ENCODE results near the gene CYFIP2. TPM values are rescaled to one million over a fixed set of nuclear protein-coding genes. Genes with fewer than 3 reads are reported as not detected.

The CYFIP2 gene
- total and polyA plus RNA-seq, 2 of the 13 experiments (the other 11 are each of a cell fraction or from before 2014, with no cell fraction given): 22.6 to 30.3 TPM

DNA sequence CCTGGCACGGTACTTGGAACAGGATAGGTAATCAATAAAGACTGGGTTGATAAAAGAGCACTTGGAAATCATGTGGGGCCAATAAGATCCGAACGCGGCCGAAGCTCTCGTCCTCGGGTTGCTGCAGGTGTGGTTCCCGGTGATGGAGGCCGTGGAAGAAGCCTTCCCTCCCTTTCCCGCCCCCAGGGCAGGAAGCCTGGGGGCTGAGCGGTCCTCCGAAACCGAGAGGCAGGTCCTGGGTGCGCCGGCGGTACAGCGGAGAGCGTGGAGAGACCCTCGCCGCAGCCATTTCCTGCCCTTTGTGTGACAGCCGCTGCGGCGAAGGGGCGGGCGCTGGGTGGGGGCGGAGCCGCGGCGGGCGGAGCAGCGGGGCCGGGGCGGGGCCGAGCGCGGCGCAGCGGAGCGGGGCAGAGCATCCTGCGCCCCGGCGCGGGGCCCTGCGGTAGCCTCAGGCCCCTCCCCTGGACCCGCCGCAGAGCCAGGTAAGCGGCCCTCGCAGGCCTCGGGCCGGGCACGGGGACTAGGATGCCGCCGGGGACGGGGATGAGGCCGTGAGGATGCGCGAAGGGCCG lies at the start of gene CYFIP2 (continued):
- 0 out of 2 replicates have a peak, but pooled peaks have one; percentile 40 for TF ChIP-seq SMAD1 (CRISPR knock-in tag; IDR thresholded peaks at IDR 0.05; ENCODE audit: borderline replicate concordance, low read depth)
- no peak for TF ChIP-seq ATM (IDR thresholded peaks at IDR 0.05; ENCODE audit: borderline replicate concordance)
- no peak for TF ChIP-seq ZNF260 (CRISPR knock-in tag; IDR thresholded peaks at IDR 0.05; ENCODE audit: borderline replicate concordance, low read depth)
- TF ChIP-seq ZSCAN31 (CRISPR knock-in tag; IDR thresholded peaks at IDR 0.05; ENCODE audit: low read depth): peak; percentile 62; the same call in 1 of the 2 replicates
- no peak for TF ChIP-seq ZFX (CRISPR knock-in tag; IDR thresholded peaks at IDR 0.05; ENCODE audit: low read depth)
- peak in 1 of 2 experiments; percentile 73; a peak in 2 of 4 replicates for TF ChIP-seq POLR2A (IDR thresholded peaks at IDR 0.05; ENCODE audit: insufficient read depth in 1 of 2, low read depth in 2 of 2, low read length in 2 of 2)
- TF ChIP-seq PHF20 (CRISPR knock-in tag; IDR thresholded peaks at IDR 0.05): no peak
- peak; percentile 15; the same call in 1 of the 2 replicates for TF ChIP-seq SAP130 (CRISPR knock-in tag; IDR thresholded peaks at IDR 0.05; ENCODE audit: low read depth)
- no peak for TF ChIP-seq KDM1A (CRISPR knock-in tag; IDR thresholded peaks at IDR 0.05)
- TF ChIP-seq ATF7 (IDR thresholded peaks at IDR 0.05): no peak
- TF ChIP-seq ATF7 (CRISPR knock-in tag; IDR thresholded peaks at IDR 0.05): no peak
- TF ChIP-seq CBFB (CRISPR knock-in tag; IDR thresholded peaks at IDR 0.05): no peak
- TF ChIP-seq, protein P1, sequence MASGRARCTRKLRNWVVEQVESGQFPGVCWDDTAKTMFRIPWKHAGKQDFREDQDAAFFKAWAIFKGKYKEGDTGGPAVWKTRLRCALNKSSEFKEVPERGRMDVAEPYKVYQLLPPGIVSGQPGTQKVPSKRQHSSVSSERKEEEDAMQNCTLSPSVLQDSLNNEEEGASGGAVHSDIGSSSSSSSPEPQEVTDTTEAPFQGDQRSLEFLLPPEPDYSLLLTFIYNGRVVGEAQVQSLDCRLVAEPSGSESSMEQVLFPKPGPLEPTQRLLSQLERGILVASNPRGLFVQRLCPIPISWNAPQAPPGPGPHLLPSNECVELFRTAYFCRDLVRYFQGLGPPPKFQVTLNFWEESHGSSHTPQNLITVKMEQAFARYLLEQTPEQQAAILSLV (CRISPR knock-in tag; IDR thresholded peaks at IDR 0.05; ENCODE audit: borderline replicate concordance): 0 out of 2 replicates have a peak, but pooled peaks have one; percentile 9
- TF ChIP-seq ZNF644 (CRISPR knock-in tag; IDR thresholded peaks at IDR 0.05; ENCODE audit: low read depth): no peak
- TF ChIP-seq MBNL3 (CRISPR knock-in tag; conservative IDR thresholded peaks at IDR 0.05): no peak
- TF ChIP-seq ZNF256 (CRISPR knock-in tag; conservative IDR thresholded peaks at IDR 0.05): no peak
- 0 out of 2 replicates have a peak, but pooled peaks have one; percentile 32 for TF ChIP-seq GABPB1 (CRISPR knock-in tag; IDR thresholded peaks at IDR 0.05)
- TF ChIP-seq YY1 (IDR thresholded peaks at IDR 0.05; ENCODE audit: insufficient read depth, insufficient replicate concordance, low read depth, low read length): peak; percentile 77
- TF ChIP-seq ZNF790 (CRISPR knock-in tag; IDR thresholded peaks at IDR 0.05; ENCODE audit: borderline replicate concordance): 0 out of 2 replicates have a peak, but pooled peaks have one; percentile 14
- 0 out of 2 replicates have a peak, but pooled peaks have one; percentile 47 for TF ChIP-seq MEIS2 (CRISPR knock-in tag; IDR thresholded peaks at IDR 0.05)
- 0 out of 2 replicates have a peak, but pooled peaks have one; percentile 7 for TF ChIP-seq SALL2 (CRISPR knock-in tag; IDR thresholded peaks at IDR 0.05)
- no peak for TF ChIP-seq HCFC1 (IDR thresholded peaks at IDR 0.05; ENCODE audit: low read depth, low read length)
- no peak for TF ChIP-seq TRIM24 (CRISPR knock-in tag; IDR thresholded peaks at IDR 0.05)
- no peak for TF ChIP-seq ZNF451 (CRISPR knock-in tag; IDR thresholded peaks at IDR 0.05)
- TF ChIP-seq KDM2A (CRISPR knock-in tag; IDR thresholded peaks at IDR 0.05; ENCODE audit: borderline replicate concordance, low read depth): 0 out of 2 replicates have a peak, but pooled peaks have one; percentile 14
- TF ChIP-seq SMAD9 (CRISPR knock-in tag; IDR thresholded peaks at IDR 0.05): no peak
- no peak for TF ChIP-seq KMT2A (CRISPR knock-in tag; IDR thresholded peaks at IDR 0.05)
- TF ChIP-seq ZBTB21 (CRISPR knock-in tag; IDR thresholded peaks at IDR 0.05): no peak
- TF ChIP-seq SIN3A (IDR thresholded peaks at IDR 0.05; ENCODE audit: borderline replicate concordance, low read depth, low read length): 0 out of 2 replicates have a peak, but pooled peaks have one; percentile 41
- no peak for TF ChIP-seq NR2C2 (CRISPR knock-in tag; IDR thresholded peaks at IDR 0.05; ENCODE audit: borderline replicate concordance)
- peak; percentile 17; the same call in 1 of the 2 replicates for TF ChIP-seq ZNF773 (CRISPR knock-in tag; IDR thresholded peaks at IDR 0.05; ENCODE audit: borderline replicate concordance)
- TF ChIP-seq ZEB1 (IDR thresholded peaks at IDR 0.05; ENCODE audit: insufficient replicate concordance, low read depth): peak; percentile 66
- no peak for TF ChIP-seq RELA (CRISPR knock-in tag; IDR thresholded peaks at IDR 0.05)
- no peak for TF ChIP-seq SETDB1 (CRISPR knock-in tag; IDR thresholded peaks at IDR 0.05; ENCODE audit: borderline replicate concordance)
- no peak for TF ChIP-seq ZNF878 (CRISPR knock-in tag; IDR thresholded peaks at IDR 0.05)
